Peyer's patch (tissue), 4 donors: ENCODE measurements around the gene CCDC15. TPM values are rescaled to one million over a fixed set of nuclear protein-coding genes. Genes with fewer than 3 reads are reported as not detected.

Source experiments
- DNase-seq, 3 donors: peaks; one replicate each; pipeline ENCODE4 v3.0.0-alpha.2; 2017 to 2019
- H3K27ac ChIP-seq, 4 donors: fragments of 200-600 bp; sonication (generic); one replicate each; pipeline ENCODE4 v1.5.1; 2016 to 2019
- H3K27me3 ChIP-seq, 2 donors: fragments of 200-600 bp; sonication (generic); one replicate each; pipeline ENCODE4 v1.5.1; 2019
- H3K36me3 ChIP-seq, 3 donors: fragments of 200-600 bp; sonication (generic); one replicate each; pipeline ENCODE4 v1.5.1; 2016 to 2019
- H3K4me1 ChIP-seq, 4 donors: fragments of 200-600 bp; sonication (generic); one replicate each; pipeline ENCODE4 v1.5.1; 2016 to 2019
- H3K4me3 ChIP-seq, 4 donors: fragments of 200-600 bp; sonication (generic); 1 replicate in 3 of 4; 2 replicates in 1 of 4; pipeline ENCODE4 v1.5.1; 2016 to 2019; ENCODE audit warnings: mild to moderate bottlenecking in 1 of 4
- H3K9me3 ChIP-seq, 4 donors: fragments of 200-600 bp; sonication (generic); one replicate each; pipeline ENCODE4 v1.5.1; 2016 to 2019; ENCODE audit warnings: mild to moderate bottlenecking in 1 of 4
- POLR2A ChIP-seq, 2 donors: fragments of 450-650 bp; IDR thresholded peaks; one replicate each; pipeline ENCODE4 v1.5.1; 2017; ENCODE audit warnings: antibody characterized with exemption in 2 of 2, mild to moderate bottlenecking in 2 of 2, moderate library complexity in 2 of 2
- total RNA-seq, 4 donors: library from RNA; depleted of rRNA; stranded (reverse); fragments of >200 nt; gene quantifications; one replicate each; pipeline ENCODE4 v1.1.0, GENCODE V29; 2016
- TF ChIP-seq, protein P1 (sequence below), 6 experiments: fragments of 450-650 bp in 4 of 6; fragments of 200-600 bp in 2 of 6; sonication (generic) in 1 of 6; IDR thresholded peaks; one replicate each; pipeline ENCODE4 v1.5.1; 2017 to 2019; ENCODE audit warnings: antibody characterized with exemption in 6 of 6, mild to moderate bottlenecking in 3 of 6, moderate library complexity in 1 of 6

Gene CCDC15
- total RNA-seq, 4 donors from 2014 or later, result 0.35 to 7.4 (median 1.8) TPM

DNA sequence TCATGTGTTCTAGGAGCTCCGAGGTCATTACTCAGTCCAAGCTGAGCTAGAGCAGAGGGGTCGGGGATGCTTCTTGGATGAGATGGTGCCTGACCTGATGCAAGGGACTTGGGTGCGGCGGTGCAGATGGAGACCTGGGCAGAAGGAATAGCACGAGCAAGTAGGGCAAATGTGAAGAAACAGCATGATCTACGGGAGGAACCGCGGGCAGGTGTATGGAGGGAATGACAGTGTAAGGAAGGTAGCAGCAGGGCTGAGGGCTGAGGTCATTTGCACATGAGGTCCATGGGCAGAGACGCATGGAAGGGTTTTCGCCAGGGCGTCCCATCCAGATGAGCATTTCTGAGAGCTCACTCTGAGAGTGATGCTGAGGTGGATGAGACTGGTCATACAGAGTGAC, 124.0 kb downstream of the CCDC15 start:
- TF ChIP-seq, protein P1, sequence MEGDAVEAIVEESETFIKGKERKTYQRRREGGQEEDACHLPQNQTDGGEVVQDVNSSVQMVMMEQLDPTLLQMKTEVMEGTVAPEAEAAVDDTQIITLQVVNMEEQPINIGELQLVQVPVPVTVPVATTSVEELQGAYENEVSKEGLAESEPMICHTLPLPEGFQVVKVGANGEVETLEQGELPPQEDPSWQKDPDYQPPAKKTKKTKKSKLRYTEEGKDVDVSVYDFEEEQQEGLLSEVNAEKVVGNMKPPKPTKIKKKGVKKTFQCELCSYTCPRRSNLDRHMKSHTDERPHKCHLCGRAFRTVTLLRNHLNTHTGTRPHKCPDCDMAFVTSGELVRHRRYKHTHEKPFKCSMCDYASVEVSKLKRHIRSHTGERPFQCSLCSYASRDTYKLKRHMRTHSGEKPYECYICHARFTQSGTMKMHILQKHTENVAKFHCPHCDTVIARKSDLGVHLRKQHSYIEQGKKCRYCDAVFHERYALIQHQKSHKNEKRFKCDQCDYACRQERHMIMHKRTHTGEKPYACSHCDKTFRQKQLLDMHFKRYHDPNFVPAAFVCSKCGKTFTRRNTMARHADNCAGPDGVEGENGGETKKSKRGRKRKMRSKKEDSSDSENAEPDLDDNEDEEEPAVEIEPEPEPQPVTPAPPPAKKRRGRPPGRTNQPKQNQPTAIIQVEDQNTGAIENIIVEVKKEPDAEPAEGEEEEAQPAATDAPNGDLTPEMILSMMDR (IDR thresholded peaks at IDR 0.05), result no peak
- no peak for TF ChIP-seq POLR2A (IDR thresholded peaks at IDR 0.05)
- Histone ChIP-seq H3K9me3 (no peaks in the 10 kb centered on the region), H3K27ac (no peak overlapping the region), H3K4me3 (no peak overlapping the region), H3K4me1 (peaks cover 0 to 9% (median 2%) of the 10 kb centered on the region in 4 donors), H3K27me3 (no peaks in the 10 kb centered on the region), H3K36me3 (no peaks in the 10 kb centered on the region)
- DNase-seq, result no peak

DNA sequence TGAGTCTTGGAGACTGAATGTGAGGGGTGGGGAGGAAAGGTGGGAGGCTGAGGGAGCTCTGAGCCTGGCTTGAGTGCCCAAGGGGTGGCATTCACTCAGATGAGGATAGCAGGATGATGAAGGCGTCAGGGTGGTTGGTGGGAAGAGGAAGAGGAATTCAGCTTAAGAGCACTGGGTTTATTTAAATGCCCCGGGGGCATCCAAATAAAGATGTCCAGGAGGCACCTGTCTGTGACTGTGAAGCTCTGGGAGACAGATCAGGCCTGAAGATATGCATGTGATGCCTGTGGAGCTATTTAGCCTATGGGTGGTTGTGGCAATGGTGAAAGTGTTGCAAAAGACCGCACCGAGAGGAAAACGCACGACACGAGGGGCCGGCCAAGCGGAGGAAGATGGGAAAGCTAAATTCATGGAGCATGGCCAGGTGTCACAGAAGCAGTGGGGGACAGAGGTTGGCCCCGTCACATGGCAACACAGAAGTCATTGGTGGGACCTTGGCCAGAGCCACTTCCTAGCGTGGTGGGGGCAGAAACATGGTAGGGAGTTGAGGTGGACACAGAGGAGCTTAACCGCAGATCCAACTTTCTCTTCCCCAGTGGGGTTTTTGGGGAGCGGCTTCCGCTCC, 124.6 kb downstream of the CCDC15 start:
- no peak for DNase-seq
- Histone ChIP-seq H3K4me3 (no peak overlapping the region), H3K9me3 (no peaks in the 10 kb centered on the region), H3K36me3 (no peaks in the 10 kb centered on the region), H3K27ac (no peak overlapping the region), H3K27me3 (no peaks in the 10 kb centered on the region), H3K4me1 (peaks cover 0 to 3% (median 0%) of the 10 kb centered on the region in 4 donors)
- TF ChIP-seq, protein P1 (IDR thresholded peaks at IDR 0.05), result no peak

DNA sequence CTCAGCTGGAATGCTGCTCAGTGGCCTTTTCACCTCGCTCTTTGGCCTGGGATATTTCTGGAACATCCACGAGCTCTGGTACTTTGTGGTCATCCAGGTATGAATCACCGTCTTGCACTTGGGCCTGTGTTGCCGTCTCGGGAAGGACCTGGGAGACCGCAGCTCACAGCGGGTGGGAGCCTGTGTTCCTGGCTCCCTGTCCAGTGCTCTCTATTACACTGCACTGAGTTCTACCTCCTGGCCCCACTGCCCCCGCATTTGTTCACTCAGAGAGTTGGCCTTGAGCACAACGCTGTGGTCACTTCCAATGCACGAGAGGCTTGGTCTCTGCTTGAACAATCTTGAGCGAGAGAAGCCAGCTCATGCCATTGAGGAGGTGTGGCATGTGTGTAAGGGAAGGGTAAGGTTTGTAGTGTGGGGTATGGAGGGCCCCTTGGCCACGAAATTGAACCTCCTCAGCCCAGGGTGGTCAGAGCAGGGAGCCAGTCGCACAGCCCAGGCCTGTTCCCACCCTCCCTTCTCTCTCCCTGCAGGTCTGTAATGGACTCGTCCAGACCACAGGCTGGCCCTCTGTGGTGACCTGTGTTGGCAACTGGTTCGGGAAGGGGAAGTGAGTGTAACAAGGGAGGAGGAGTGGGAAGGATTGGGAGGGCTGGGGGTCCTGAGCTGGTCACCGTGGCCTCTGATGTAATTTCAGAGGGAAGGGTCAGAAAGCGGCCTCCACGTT, 125.3 kb downstream of the CCDC15 start:
- Histone ChIP-seq H3K36me3 (no peaks in the 10 kb centered on the region), H3K4me1 (no peaks in the 10 kb centered on the region)
- TF ChIP-seq, protein P1 (IDR thresholded peaks at IDR 0.05), result no peak
- no peak for TF ChIP-seq POLR2A (IDR thresholded peaks at IDR 0.05)

DNA sequence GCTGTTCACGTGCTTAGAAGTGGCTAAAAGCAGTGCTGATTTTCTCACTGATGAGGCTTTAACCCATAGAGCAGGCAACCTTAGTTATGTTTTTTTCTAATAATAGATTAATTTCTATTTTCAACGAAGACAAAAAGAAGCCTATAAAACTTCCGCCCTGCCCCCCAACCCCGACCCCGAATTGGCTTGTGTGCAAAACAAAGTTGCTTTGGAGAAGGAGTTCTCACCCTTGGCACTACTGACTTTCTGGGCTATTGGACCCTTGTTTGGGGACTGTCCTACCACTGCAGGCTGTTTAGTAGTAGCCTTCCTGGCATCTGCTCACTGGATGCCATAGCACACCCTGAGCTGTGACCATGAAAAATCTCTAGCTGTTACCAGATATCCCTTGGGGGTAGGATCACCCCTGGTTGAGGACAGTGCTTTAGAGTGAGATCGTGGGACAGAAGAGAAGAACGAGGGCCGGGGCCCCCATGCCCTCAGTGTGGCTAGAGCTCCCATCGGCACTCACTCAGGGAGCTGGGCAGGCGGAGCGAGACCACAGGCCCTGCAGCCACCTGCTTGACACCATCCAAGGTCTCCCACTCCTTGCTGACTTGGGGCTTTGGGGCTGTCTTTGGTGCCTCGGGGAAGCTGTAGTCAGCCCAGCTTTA, 126.0 kb downstream of the CCDC15 start:
- H3K27ac ChIP-seq, result no peak overlapping the region
- H3K9me3 ChIP-seq, result no peaks in the 10 kb centered on the region
- H3K4me3 ChIP-seq, result no peak overlapping the region
- no peaks in the 10 kb centered on the region for H3K36me3 ChIP-seq
- TF ChIP-seq, protein P1 (IDR thresholded peaks at IDR 0.05), result no peak
- TF ChIP-seq POLR2A (IDR thresholded peaks at IDR 0.05), result no peak
- no peaks in the 10 kb centered on the region for H3K4me1 ChIP-seq
- no peaks in the 10 kb centered on the region for H3K27me3 ChIP-seq
- DNase-seq, result no peak

More for the DNA sequence above, 125.3 kb downstream of the CCDC15 start:
- Histone ChIP-seq H3K4me3 (no peak overlapping the region), H3K9me3 (no peaks in the 10 kb centered on the region), H3K27ac (no peak overlapping the region), H3K27me3 (no peaks in the 10 kb centered on the region)
- no peak for DNase-seq

DNA sequence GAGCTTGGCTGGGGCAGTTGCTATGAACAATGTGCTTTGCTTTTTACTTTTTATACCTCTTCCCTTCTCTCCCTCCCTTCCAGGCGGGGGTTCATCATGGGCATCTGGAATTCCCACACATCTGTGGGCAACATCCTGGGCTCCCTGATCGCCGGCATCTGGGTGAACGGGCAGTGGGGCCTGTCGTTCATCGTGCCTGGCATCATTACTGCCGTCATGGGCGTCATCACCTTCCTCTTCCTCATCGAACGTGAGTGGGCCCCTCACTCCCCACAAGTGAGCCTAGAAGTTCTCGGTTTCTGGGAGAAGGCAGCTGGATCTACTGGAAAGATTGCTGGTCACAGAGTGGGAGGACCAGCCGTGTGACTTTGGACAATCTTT, 126.5 kb downstream of the CCDC15 start:
- Histone ChIP-seq H3K36me3 (no peaks in the 10 kb centered on the region), H3K27ac (no peak overlapping the region)
- TF ChIP-seq POLR2A (IDR thresholded peaks at IDR 0.05), result no peak
- TF ChIP-seq, protein P1 (IDR thresholded peaks at IDR 0.05), result no peak

More for the DNA sequence above, 126.5 kb downstream of the CCDC15 start:
- Histone ChIP-seq H3K4me1 (no peaks in the 10 kb centered on the region), H3K9me3 (no peaks in the 10 kb centered on the region), H3K4me3 (no peak overlapping the region), H3K27me3 (no peaks in the 10 kb centered on the region)
- DNase-seq, result no peak
